HS-5 (cell line): ENCODE results near the gene CELSR3.

Source experiments
- DNase-seq: peaks from one replicate; pipeline ENCODE4 v3.0.0-alpha.2; 2012; ENCODE audit warnings: low read depth

CELSR3 gene, protein sequence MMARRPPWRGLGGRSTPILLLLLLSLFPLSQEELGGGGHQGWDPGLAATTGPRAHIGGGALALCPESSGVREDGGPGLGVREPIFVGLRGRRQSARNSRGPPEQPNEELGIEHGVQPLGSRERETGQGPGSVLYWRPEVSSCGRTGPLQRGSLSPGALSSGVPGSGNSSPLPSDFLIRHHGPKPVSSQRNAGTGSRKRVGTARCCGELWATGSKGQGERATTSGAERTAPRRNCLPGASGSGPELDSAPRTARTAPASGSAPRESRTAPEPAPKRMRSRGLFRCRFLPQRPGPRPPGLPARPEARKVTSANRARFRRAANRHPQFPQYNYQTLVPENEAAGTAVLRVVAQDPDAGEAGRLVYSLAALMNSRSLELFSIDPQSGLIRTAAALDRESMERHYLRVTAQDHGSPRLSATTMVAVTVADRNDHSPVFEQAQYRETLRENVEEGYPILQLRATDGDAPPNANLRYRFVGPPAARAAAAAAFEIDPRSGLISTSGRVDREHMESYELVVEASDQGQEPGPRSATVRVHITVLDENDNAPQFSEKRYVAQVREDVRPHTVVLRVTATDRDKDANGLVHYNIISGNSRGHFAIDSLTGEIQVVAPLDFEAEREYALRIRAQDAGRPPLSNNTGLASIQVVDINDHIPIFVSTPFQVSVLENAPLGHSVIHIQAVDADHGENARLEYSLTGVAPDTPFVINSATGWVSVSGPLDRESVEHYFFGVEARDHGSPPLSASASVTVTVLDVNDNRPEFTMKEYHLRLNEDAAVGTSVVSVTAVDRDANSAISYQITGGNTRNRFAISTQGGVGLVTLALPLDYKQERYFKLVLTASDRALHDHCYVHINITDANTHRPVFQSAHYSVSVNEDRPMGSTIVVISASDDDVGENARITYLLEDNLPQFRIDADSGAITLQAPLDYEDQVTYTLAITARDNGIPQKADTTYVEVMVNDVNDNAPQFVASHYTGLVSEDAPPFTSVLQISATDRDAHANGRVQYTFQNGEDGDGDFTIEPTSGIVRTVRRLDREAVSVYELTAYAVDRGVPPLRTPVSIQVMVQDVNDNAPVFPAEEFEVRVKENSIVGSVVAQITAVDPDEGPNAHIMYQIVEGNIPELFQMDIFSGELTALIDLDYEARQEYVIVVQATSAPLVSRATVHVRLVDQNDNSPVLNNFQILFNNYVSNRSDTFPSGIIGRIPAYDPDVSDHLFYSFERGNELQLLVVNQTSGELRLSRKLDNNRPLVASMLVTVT (N-terminal part only)

DNA sequence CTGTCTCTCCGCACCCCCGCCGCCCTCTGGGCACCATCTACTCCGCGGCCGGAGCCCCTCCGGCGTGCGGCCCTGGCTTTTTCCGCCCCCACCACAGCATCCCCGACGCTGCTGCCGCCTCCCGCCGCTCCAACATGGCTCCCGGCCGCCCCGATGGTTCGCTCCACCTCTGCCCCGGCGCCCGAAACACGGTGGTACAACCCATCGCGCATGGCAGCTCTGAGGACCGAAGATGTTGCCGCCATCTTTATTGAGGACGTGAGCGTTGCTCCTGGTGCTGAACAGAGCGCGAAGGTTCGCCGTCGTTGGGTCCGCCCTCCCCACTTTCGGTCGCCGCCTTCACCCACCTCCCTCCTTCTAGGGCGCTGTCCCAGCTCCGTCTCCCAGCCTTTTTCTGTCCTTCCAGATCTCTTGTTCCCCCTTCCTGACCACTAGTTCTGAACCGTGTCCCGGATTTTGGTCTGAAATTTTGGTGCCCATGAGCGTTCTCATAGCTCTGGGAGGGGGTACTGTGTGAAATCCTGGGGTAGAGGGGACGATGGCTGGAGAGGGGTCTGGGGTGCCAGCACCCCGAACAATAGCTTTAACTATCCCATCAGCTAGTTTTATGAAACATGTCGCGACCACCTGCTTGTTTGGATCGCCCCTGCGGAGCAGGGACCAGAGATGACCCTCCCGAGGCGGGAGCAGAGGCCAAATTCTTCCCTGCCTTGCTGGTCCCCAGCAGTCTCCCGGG is at the start of gene CELSR3:
TSS of gene CELSR3 (minus strand) at position 134 of the 736 bp plus-strand sequence. CDS start 252 bp downstream, outside the sequence.
- DNase-seq, result peak; percentile 61

DNA sequence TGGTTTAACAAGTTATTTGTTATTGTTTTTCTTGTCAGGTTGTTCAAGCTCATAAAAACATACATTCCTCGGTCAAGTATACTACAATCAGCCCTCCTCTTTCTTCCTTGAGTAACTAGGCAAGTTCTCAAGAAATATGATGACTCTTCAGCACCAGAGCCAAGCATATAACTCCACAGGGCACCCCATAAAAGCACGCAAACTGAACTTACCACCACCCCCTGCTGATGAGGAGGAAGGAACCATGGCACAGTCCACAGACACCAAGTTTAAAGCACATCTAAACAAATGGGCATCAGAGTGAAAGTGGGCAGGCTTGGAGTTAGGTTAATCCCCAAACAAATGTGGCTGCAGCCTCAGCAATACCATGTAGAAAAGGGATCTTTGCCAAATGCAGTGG is 49.0 kb upstream of the CELSR3 start:
- DNase-seq, result no peak

DNA sequence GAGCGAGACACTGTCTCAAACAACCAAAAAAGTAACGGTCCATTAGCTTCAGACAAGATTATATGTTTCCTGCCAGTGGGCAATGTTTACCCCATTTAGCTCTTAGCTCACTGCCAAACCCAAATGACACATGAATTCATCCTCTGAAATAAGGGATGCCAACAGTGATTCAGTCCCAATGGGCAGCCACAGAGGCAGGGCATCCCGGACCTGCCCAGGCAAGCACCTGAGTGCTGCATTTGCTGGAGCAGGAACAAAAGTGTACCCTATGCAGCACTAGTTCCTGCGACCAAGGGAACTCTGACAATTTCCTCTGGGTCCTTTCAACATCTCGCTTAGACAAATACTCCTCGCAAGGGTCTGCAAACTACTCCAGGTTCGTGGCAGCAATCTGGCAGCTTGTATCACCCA is 46.4 kb upstream of the CELSR3 start:
- DNase-seq, result no peak

DNA sequence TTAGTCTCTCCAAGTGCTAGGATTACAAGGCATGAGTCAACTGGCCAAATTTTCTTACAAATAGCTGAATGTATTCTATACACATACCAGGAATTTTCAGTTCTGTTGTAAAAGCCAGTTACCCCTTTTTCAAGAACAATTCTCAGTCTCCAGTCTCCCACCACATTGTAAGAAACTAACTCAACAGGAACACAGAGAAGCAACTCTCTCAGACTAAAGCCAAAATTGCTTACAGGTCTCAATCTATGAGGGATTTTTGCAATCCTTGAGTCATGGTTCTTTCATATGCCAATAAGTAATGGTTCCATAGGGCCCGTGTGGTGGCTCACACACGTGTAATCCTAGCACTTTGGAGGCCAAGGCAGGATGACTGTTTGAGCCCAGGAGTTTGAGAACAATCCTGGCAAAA is 45.8 kb upstream of the CELSR3 start:
- no peak for DNase-seq

DNA sequence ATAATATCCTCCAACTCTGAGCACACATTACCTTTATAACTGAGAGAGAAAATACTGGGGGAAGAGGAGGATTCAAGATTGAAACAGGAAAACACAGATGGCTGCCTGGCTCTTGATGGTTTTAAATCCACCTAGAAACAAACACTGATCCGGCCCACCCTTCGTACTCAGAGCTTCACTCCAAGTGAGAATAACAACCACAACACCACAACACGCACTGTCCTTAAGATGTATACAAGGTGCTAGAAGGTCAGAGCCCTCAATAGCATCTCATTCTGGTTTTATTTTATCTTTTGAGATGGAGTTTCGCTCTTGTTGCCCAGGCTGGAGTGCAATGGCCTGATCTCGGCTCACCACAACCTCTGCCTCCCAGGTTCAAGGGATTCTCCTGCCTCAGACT is 44.5 kb upstream of the CELSR3 start:
- DNase-seq, result no peak

DNA sequence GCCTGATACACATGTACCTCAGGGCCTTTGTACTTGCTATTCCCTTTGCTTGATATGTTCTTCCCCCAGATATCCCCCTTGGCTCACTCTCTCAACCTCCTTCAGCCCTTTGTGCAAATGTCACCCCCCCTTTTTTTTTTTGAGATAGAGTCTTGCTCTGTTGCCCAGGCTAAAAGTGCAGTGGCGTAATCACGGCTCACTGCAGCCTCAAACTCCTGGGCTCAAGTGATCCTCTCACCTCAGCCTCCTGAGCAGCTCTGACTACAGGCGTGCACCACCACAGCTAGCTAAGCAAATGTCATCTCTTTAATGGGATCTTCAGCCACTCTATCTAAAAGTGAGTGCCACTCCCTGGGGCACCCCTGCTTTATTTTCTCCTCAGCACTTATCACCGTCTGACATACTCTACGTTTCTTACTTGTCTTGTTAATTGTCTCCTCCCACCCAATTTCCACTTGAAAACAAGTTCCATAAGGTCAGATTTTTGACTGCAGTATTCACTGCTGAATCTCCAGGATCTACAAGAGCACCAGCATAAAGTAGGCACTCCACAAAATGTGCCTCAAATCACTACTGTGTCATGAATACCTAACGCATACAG is 39.7 kb upstream of the CELSR3 start:
- no peak for DNase-seq

DNA sequence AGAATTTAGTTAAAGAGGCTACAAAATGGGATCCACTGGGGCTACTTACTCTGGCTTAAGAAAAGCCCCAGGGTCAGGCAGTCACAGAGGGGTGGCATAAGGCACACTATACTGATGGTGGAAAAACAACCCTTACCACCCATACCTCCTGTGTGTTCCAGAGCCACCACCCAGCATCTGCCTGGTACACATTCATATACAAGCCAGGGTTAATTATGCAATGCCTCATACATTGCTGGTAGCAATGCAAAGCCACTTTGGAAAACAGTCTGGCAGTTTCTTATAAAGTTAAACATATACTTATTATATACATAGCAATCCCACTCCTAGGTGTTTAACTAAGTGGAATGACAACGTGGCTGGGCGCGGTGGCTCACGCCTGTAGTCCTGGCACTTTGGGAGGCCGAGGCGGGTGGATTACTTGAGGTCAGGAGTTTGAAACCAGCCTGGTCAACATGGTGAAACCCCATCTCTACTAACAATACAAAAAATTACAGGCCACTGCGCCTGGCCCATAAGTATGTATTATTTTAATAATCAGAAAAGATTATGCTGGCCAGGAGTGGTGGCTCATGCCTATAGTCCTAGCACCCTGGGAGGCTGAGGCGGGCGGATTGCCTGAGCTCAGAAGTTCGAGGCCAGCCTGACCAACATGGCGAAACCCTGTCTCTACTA is 38.2 kb upstream of the CELSR3 start:
- DNase-seq, result no peak

DNA sequence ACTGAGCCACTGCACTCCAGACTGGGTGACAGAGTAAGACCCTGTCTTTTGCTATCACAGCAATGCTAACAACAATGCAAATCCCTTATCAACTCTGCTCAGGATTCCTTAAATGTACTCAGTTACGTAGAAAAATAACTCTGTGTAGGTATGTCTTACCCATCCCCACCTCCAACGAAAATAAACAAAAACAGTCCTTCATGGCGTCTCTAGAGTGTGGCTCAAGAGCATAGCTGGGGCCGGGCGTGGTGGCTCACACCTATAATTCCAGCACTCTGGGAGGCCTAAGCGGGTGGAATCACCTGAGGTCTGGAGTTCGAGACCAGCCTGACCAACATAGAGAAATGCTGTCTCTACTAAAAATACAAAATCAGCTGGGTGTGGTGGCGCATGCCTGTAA is 36.2 kb upstream of the CELSR3 start:
- no peak for DNase-seq

DNA sequence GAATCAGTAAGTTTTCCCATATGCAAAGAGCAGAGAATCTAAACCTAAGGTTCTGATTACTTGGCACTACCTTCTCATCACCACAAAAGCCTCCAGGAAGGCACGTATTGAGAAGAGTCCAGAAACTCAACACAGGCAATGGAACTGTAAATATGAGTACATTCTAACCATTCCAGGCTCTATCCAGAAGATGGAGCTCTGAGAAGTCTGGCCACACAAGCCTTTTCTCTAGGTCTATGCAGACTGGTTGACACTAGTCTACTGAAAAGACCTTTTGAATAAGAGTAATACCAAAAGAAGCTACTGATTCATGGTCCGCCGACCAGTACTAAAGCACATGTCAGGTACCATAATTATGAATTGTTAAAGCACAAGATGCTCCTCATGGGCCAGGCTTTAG is 35.3 kb upstream of the CELSR3 start:
- DNase-seq, result no peak

DNA sequence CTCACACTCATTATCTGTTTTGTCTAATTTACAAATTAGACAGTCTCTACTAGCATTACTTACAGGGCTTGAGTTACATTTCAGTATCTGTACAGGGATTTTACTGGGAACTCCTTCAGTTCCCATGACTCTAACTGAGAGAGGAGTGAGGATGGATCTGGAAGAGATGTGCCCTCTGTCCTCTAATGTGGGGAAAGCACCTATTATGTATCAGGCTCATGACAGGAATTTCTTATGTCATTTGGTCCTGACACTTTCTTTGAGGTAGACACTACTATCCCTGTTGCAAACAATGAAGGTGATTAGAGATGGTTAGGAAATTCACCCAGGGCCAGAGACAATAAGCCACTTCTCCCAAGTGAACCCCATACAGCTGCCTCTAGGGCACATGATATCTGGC is 33.9 kb upstream of the CELSR3 start:
- DNase-seq, result no peak

DNA sequence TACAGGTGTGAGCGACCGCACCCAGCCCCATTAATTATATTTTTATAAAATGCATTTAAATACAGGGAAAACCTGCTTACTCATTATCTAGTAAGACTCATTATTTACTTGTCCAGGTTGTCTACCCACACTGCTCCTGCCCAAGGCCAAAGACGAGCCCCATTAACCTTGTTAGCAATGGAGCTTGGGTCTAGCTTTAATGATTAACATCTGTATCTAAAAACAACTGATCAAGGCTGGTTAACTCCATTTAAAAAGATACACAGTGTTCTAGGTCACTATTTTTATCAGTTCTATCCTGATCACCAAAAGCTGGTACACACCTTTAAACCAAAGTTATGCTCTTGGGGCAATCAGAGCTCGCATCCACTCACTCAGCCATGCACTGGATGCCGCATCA is 33.5 kb upstream of the CELSR3 start:
- DNase-seq, result no peak

DNA sequence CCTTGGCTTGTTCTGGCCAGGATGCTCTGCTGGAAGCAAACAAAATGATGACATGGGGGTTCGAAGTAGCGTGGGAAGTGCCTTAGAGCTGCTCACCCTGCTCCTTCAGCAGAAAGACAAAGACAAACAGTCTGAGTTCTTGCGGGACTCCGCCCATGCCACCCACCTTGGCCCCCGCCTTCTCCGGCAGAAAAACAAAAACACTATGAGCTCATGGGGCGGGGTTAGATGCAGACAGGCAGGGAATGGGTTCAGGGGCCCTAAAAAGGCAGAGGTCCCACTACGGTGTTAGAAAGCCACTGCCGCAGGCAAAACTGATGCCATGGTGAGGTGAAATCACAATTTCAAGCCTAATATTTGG is 32.7 kb upstream of the CELSR3 start:
- no peak for DNase-seq

DNA sequence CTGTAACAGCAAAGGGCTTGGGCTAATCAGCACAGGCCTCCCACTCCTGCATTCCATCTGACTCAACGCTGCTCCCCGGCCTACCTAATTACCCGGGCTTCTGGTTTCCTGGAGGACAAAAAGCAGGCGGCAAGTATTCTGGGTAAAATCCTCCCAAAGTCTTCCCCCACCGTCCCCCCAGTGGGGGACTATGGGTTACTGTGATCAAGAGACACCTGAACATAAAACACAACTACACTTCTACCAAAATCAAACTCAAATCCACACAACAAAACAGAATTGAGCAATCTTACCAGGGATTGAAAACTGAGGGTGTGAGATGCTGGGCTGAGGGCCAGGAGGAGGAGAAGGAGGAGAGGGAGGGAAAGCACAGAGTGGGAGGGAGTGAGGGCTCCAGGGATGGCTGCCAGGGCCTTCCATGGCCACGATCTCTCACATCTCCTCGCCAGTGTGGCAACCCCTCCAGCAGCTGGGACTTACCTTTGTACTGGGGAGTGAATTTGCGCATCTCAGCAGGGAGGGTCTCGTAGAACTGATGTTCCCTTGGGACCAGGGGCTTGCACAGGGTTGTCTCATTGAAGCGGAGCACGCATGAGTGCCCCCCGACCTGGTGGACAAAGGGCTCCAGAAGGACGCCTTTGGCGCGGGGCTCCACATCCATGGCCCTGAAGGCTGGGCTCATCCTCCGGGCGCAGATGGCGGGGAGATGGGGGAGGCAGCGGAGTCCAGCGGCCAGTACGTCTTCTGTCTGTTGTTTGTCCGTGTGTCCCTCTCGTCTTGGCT is 32.1 kb upstream of the CELSR3 start:
- peak; percentile 79 for DNase-seq

DNA sequence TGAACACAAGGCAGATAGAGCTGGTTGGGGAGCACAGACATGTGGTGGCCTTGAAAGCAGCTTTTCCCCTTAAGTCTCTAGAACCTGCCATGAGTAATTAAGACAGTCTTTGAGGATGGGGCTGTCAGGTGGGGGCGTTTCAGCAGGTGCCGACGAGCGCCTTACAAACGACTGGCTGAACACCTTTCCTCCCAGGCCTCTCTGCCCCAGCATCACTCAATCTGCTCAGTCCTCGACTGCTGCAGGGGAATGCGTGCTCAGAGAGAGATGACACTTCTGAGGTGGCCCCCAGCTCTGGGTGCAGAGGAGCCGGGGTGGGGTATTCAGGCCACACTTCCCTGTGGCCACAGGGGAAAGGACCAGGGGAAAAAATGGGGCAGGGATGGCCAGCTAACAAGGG is 31.1 kb upstream of the CELSR3 start:
- no peak for DNase-seq

DNA sequence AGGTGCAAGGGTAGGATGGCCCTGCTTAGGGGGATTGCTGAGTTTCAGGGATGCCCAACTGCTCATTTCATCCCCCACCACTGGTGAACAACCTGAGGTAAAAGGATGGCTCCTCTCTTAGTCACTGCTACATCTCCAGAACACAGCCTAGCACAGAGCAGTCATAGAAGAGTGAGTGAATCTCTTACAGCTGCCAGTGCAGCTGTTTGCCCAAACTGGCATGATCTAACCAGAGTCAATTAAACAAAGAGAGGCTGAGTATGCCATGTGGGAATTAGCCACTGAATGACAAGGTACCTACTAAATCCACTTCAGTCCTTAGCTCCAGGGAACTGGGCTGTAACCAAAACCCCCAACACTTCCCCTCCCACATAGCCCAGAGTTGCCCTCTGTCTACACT is 29.9 kb upstream of the CELSR3 start:
- DNase-seq, result no peak

DNA sequence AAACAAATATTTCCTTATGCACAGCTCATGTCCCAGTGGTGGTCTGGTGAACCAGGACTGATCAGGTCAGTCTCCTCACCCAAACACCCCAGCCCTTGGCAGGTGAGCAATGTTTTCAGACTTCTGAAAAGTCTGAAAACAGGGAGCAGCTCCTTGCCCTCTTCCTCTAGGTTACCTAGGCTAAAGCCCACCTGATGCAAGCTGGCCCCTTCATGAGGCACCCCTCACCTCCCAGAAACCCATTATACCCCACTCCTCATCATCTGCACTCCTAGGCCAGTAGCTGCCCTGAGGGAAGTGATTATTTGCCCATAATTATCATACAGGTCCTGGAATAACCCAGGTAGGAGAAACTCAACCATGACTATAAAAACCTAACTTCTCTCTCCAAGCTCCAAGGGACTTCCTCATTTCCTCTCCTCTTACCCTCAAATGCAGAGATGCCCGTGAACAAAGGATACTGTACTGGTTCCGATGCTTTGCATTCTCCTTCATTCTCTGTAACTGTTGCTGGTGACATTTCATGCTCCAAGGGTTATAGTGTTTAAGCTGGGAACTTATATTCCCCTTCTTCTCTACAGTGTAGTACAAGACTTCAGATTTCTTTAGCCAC is 28.3 kb upstream of the CELSR3 start:
- DNase-seq, result no peak

DNA sequence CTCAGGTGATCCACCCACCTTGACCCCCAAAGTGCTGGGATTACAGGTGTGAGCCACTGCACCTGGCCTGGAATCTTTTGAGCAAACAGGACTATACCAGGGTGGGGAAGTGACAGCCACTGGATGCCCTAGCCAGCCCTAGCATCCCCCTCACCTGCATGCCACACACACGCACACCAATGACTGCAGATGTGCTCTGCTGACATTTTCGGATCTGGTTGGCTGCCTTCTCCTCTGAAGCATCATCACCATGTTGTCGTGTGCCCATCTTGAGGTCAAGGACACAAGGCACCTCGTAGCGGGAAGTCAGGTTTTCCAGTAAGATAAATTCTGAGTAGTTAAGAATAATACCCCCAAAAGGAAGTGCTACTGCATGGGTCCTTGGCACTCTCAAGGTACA is 26.7 kb upstream of the CELSR3 start:
- no peak for DNase-seq

DNA sequence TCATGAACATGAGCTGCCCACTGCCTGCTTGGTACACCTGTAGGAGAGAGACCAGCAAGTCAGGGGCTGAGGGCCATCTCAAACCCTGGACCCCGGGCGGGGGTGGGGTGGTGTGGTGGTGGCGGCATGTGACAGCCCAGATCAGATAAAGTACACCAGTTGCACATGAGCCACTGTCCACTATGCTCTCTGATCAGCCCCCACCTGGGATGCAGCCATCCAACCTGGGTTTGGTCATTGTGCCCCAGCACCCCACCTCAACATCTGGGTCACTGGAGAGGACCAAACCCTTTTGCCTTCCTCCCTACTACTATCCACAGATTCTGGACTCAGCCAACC is 26.0 kb upstream of the CELSR3 start:
- DNase-seq, result no peak

DNA sequence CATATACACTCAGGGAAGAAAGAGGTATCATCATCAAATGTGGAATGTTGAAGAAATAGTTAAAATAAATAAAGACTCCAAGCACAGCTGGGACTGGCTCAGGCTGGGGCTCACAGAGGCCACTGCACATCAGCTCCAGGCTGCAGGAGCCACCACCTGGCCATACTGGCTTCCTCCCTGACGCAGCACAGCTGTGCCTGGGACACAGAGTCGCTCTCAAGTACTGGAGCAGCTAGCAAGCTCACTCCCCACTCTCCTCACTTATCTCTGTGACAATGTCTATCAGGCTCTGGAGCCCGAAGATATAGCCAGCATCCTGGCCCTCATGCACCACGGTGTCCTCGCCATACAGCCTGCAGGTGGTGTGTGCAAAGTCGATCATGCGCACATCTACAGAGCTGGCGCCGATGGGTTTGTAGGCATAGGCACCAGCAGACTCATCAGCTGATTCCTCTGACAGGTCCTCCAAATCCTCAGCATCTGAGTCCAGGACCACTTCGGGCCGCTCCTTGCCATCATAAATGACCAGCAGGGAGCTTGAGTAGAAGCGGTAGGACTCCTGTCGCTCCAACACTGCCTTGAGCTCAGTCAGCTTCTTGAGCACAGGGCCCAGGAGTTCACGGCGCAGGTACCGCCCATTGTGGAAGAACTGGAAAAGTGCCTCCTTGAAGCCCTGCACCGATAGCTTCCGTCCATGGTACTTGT is 25.5 kb upstream of the CELSR3 start:
- no peak for DNase-seq
